CD4-positive, alpha-beta T cell treated with Interleukin-17A for 1 hour (primary cell): ENCODE results near the gene ITGAV.

Source experiments
- DNase-seq: peaks from one replicate; pipeline ENCODE4 v3.0.0-alpha.2; 2020

The ITGAV gene

GRCh38 chr2:186617148-186617547 is 27.3 kb downstream of the ITGAV start:
- no peak for DNase-seq

GRCh38 chr2:186617771-186618170 is 27.9 kb downstream of the ITGAV start:
- DNase-seq, result no peak

- DNase-seq, result no peak
These were observed 28.8 kb downstream of the ITGAV start for GRCh38 chr2:186618696-186619095.

GRCh38 chr2:186623084-186623483 is 33.2 kb downstream of the ITGAV start:
- DNase-seq, result no peak

- DNase-seq, result no peak
These were observed 34.4 kb downstream of the ITGAV start for GRCh38 chr2:186624276-186624675.

- no peak for DNase-seq
These were observed 39.6 kb downstream of the ITGAV start for GRCh38 chr2:186629250-186629996.

GRCh38 chr2:186632417-186632816 is 42.6 kb downstream of the ITGAV start:
- no peak for DNase-seq

- DNase-seq, result no peak
These were observed 44.8 kb downstream of the ITGAV start for GRCh38 chr2:186634701-186635100.

GRCh38 chr2:186636800-186637496 is 47.1 kb downstream of the ITGAV start:
- no peak for DNase-seq

GRCh38 chr2:186637497-186637800 is 47.6 kb downstream of the ITGAV start:
- DNase-seq, result no peak

GRCh38 chr2:186639939-186640338 is 50.1 kb downstream of the ITGAV start:
- no peak for DNase-seq

- no peak for DNase-seq
These were observed 51.4 kb downstream of the ITGAV start for GRCh38 chr2:186641132-186641806.

GRCh38 chr2:186641807-186642321 is 52.0 kb downstream of the ITGAV start:
- peak; percentile 57 for DNase-seq

GRCh38 chr2:186644791-186645190 is 54.9 kb downstream of the ITGAV start:
- no peak for DNase-seq

- DNase-seq, result no peak
These were observed 56.1 kb downstream of the ITGAV start for GRCh38 chr2:186645999-186646398.

- no peak for DNase-seq
These were observed 58.3 kb downstream of the ITGAV start for GRCh38 chr2:186648130-186648529.

- no peak for DNase-seq
These were observed 63.7 kb downstream of the ITGAV start for GRCh38 chr2:186653511-186653910.

GRCh38 chr2:186659383-186659782 is 69.5 kb downstream of the ITGAV start:
- DNase-seq, result no peak

GRCh38 chr2:186664385-186665043 is 74.7 kb downstream of the ITGAV start:
- no peak for DNase-seq

- no peak for DNase-seq
These were observed 79.3 kb downstream of the ITGAV start for GRCh38 chr2:186669146-186669545.

- no peak for DNase-seq
These were observed 81.0 kb downstream of the ITGAV start for GRCh38 chr2:186670831-186671230.

GRCh38 chr2:186675380-186675779 is 85.5 kb downstream of the ITGAV start:
- no peak for DNase-seq

GRCh38 chr2:186683341-186683740 is 93.5 kb downstream of the ITGAV start:
- DNase-seq, result no peak
